Measurements from ENCODE around the gene FOXP1.

Gene FOXP1

DNA sequence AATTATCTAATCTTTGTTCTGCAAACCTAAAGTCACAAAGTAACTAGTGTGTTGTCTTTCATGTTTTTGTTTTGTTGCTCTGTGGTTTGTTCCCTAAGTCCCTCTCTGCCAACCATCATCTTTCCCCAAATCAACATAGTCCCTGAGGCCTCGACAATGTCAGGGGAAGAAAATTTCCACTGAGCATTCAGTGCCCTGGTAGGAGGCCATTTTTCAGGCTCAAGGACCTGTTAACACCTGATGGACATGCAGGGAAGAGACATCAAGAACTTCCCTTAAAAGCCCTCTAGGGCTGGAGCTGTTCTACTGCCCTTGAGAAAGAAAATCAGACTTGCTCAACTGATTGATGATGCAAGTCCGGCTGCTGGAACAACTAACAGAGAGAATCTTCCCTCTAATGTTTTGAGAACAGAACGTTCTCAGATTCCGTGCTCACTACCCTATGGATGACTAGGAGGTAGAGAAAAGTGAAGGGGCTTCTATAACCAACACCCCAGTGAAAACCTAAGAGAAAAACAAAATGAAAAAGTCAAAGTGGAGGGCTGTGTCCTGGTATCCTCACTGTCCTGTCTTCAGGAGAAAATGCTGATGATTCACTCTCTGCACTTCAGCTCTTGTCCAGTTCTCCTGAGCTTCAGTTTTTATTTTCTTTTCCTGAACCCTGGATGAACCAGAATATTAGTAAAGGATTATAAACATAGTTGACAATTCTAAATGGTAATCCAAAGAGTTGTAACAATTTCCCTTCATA, 373.1 kb downstream of the FOXP1 start:
- DNase-seq (ENCODE audit: low spot score), result no peak

DNA sequence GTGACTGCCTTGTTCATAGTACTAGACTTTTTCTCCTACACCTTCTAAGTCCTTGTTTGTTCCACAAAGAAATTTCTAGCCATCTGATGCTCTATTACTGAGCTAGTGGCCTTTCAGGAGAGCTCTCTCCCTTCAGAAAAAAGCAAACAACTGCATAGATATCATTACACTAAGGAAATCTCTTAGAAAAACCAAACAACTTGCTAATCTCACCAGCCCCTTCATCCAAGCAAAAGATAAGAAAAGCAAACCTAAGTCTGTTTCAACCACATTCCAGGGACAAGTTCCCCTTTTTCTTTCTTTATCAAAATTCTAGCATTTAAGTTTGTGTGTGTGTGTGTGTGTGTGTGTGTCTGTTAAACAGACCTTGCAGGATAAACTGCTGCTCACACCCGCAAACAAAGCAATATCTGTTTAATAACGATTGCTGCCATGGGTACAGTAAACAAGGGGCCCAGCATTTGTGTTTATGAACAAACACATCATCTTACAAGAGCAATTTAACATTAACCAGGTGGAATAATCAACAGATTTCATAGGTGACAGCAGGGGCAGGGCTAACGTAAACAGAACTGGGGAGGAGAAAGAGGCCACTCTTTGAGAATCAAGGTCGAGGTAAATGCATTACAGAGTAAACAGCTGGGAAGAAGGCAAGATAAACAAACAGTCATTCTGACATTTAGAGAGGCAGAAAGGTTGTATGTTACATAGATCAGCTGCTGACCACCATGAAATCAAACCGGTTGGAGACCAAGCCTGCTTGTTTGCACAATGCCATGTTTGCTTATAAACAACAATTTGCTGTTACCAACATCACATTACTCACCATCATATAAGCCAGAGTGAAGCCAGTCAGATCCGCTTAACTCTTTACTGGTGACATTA, 375.1 kb downstream of the FOXP1 start:
- no peak for DNase-seq (ENCODE audit: low spot score)

DNA sequence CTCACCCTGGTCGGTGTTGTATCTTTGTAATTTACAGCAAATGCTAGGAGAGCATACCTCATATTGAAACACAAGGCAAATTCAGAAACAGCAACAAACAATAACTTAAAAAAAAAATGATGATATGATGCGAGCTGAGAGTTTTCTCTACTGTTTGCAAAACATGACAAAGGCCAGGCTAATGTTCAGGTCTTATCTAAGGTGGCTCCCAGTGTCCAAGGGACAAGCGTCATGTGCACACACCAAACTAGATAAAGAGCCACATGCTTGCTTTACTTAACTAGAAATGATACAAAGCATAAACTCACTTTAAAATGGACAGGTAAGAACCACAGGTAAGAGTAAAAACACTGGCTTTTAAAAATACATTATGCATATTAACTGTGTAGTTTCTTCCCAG, 375.9 kb downstream of the FOXP1 start:
- DNase-seq (ENCODE audit: low spot score), result no peak

DNA sequence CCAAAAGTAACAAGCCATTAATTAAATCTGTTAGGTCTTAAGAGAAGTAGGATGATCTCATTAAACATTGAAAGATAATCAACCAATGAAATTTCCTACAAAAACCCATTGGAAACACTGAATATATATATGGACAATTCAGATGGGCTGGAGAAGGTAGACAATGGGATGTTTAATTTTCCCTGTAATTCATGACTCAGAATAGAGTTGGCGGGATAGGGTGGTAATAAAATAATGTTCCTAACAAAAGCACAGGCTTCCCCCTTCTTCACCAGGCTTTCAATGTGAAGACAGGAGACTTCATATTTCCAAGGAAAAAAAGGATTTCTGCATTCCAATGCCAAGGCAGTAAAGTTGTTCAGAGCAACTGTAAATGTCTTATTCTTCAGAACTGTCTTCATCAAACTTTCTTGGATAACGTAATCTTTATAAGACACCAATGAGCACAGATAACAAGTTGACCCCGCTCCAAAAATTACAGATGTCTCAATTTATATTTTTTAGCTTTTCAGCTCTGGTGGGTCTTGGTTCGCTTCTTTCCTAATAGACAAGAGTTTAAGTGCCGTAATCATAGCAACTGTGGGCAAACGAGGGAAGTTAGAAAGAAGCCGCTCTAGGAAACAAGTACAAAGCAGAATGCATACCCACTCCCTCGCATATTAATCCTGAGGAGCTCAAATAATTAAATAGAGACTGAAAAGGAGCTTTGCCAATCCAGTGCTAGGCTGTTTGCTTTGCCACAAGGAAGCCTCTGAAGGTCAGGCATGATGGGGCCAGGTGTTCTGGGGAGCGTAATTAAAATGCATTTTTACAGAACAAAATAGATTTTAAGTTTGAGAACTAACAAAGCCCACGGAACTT, 377.0 kb downstream of the FOXP1 start:
- no peak for DNase-seq (ENCODE audit: low spot score)

DNA sequence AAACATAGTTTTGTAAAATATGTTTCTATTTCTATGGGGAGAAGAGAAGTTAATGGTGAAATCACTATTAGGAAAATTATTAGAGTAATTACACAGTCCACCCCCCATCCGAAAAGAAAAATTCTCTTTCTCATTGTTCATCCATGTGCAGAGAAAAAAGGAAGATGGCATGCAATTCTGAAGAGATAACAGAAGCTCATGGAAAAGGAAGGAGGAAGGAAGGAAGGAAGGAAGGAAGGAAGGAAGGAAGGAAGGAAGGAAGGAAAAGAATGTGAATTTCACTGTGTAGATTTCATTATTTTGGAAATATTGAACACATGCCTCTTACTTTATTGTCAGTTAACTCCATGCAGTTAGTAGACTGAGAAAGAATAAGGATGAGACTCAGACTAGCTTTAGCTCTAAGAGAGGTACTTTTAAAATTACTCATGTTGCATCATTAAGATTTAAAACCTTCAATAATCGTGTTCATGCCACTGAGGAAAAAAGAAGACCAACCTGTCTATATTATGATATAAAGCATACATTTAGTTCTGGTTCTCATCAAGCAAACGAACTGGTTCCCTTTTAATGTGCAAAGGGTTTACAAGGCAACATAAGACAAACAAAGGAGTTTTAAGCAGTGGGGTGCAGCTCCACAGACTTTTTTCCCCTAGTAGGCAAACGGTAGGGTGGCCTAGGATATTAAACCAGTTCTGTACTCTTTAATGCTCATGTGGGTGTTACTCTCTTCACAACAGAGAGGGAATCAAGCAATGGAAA, 379.6 kb downstream of the FOXP1 start:
- no peak for DNase-seq (ENCODE audit: low spot score)

DNA sequence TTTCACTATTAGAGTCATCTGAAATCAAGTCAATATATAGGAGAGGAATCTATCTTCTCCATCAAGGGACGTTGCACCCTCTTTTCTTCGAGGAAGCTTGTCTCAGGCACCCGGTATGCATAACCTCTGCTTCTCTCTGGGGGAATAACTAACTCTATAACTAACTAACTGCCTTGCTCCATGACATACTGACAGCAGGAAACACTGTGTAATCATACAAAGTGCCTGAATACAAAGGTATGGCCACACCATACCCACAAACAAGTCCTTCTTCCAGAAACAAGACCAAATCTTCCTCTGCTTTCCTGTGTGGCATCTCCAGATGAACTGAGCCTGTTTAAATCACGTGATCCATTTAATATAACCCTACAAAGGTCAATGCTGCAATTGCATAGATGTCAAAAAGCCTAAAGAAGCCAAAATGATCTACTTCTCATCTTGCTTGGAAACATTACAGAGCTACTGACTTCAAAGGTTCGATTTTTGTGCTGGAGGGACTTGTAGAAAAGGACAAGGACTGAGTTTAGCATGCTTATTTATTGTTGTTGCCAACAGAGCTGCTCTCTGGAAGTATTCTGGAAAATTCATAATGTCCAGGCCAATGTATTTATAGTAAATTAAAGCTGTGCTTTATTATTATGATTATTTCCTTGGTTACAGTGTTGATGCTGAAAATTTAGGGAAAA, 380.5 kb downstream of the FOXP1 start:
- no peak for DNase-seq (ENCODE audit: low spot score)

DNA sequence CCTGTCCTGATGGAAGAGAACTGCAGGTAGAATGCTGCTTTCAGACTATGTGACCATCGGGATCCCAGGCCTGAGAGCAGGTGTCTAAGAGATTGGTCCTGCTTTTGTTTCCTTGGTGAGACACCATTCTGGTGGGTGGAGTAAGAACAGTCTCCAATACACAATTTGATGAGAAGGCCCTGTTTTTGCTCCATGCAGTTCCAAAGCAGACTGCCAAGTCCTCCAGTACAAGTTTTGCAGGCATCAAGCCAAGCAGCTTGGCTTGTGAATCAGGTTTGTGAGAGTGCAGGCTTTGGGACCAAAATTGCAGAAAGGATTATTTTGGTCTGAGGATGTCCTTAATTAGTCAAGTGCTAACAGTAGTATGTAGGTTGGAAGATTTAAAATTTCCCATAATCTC, 381.6 kb downstream of the FOXP1 start:
- DNase-seq (ENCODE audit: low spot score), result no peak

DNA sequence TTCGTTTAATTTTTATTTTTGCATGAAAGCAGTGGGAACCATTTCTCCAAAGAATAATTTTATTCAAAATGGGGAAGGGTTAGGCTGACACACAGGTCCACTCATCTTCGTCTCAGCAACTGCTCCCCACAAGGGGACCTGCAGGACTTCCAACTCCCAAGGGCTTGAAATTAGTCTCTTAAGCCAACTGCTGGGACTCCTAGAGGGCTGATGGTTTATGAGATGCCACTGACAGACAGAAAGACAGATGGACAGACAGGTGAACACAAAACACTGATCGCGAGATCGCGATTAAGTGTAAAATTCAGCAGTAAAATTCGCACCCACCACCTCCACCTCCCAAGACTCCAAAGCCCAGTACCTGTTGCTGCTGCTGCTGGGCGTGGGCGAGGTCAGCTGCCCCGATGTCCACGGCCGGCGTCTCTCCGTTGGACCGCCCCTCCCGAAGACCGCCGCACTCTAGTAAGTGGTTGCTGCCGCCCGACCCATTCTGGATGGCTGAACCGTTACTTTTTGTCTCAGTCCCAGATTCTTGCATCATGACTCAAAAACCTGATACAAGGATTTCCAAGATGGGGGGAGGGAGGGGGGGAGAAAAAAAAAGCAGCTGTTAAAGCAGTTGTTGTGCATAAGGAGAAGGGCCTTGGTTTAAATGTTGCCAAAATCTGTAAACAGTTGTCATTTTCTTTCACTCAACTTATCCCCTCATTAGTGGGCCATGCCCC, 385.5 kb downstream of the FOXP1 start:
- no peak for DNase-seq (ENCODE audit: low spot score)

DNA sequence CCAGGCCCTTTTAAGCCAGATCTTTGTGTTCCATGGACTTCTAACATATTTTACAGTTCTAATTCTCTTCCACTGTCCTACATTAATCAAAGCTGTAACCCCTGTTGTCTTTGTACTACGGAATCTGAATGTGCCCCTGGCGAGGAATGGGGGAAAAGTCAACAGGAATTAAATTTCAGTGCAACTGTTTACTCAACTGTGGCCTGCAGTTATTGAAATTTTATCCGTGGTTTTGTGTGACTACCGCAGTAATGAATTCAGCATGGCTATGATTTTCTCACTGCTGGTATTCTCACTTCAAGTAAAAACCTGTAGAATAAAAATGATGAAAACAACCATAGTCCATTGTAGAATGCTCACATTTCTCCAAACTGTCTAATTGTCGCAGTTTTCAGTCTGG, 388.0 kb downstream of the FOXP1 start:
- no peak for DNase-seq (ENCODE audit: low spot score)

DNA sequence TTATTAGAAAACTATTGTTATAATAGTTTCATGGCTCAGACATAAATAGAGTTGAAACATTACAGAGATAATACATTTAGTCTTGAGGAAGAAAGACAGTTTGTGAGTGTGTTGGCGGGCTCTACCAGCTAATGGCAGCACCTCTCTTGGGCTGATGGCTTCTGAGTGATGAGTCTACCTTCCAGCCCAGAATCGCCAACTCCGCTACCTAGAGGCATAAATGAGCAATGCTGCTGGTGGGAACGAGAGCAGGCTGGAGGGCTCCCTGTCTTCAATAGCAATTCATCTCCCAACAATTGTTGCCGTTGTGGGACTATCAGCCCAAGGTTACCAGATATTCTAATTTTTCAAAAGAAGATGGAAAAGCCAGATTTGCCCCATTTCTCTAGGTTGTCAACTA, 388.7 kb downstream of the FOXP1 start:
- no peak for DNase-seq (ENCODE audit: low spot score)

DNA sequence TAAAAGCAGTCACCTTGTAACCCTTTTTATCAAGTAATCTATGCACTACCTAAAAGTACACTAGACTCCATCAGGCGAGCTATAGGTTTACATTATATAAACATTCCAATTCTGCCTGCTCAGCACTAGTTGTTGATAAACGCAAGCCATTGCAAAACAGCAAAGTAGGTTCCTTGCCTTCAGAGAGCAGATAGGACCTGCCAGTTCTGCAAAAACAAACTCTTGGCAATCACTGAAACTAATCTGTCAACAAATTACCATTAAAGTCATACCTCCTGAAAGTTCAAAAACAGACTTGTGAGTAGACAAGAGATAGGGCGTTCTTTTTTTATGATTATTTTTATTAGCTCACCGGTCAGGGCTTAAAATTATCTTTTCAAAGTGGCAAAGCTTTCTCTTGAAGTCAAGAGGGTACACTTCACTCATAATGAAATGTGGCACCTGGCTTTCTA, 392.5 kb downstream of the FOXP1 start:
- DNase-seq (ENCODE audit: low spot score), result no peak

DNA sequence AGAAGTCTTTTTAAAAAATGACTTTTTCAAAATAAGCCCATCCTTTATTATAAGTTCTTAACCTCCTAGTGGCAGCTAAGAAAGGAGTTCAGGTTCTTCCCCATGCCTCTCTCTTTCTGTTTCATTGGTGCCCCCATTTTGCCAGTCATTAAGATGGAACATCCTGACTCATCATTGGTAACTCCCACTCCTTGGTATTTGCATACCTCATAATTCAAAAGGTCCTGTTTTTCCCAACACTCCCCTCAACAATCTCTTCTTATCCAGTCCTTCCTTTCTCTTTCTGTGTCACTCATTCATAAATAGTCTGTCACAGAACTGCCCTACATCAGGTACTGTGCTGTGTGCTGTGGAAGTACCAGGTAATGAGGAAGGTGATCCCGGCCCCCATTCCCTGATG, 394.0 kb downstream of the FOXP1 start:
- DNase-seq (ENCODE audit: low spot score), result no peak

DNA sequence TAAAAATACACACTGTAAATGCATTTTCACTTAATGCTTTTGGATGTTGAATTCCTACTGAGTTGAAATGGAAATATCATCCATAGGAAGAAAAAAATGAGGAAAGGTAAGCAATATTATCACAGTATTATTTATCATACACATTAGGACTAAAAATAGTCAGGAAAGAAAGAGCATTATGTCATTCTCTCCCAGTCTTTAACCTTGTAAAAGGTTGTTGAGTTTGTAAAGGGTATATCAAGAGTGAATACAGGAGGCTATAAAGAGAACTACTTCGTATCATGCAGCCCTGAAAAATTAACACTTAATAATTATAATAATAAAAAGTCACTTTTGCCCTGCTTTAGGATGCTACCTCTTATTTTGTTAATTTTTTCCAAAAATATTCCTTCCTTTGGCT, 395.8 kb downstream of the FOXP1 start:
- no peak for DNase-seq (ENCODE audit: low spot score)

DNA sequence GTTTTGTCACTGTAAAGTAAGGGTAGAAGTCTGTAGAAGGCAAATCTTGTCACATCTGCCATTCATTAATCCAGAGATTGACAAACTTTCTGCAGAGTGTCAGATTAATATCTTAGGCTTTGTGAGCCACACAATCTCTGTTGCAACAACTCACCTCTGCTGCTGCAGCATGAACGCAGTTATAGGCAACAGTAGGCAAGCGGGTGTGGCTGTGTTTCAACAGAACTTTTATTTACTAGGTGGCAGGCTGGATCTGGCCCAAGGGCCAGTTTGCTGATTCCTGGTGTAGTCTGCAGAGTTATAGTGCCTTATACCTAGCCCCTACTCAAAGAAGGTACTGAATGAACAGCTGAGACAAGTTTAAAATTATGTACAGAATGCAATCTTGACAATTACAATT, 396.7 kb downstream of the FOXP1 start:
- DNase-seq (ENCODE audit: low spot score), result no peak

DNA sequence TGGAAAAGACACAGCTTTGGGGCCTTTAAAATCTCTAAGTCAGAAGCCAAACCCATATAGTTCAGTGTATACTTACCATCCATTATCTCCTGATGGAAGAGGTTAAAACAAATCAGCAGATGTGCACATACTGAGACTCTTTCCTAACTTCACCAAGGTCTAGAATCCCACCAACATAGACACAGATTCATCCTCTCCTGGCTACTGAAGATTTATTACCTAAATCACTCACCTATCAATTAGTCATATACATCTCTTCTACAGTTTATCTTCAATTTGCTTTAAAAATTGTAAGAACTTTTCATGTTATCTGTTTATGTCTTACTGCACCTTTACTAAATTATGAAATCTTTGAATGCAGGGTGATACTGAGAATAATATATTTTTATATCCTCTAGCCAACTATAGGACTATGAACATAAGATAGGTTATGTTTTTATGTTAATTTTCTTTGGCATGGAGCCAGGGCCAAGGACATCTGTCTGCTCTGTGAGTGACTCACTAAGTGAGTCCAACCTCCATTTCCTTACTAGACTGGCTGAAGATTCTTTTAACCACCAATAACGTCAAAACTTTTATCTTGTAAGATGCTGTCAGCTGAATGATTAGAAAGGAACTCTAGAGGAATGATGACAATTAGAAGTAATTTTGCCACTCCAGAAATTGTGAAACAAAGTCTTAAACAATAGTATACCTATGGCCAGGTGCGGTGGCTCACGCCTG, 397.6 kb downstream of the FOXP1 start:
- peak; percentile 64 for DNase-seq (ENCODE audit: low spot score)

DNA sequence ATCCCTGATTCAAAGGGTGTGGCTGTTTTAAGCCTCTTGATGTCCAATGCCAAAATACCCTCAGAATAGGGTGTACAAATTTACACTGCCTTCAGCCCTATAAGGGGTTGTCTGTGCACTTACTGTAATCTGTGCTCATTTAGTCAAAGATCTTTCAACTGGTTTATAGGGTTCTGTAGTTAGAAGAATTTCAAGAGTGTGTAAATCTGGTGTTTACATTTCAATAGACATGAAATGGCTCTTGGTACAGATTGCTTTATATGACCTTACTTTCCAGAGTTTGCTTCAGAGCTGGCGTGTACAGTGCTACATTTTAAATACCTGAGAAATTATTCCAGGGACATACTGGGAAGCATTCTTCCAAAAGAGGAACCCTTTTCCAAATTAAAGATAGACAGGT, 399.3 kb downstream of the FOXP1 start:
- DNase-seq (ENCODE audit: low spot score), result no peak

DNA sequence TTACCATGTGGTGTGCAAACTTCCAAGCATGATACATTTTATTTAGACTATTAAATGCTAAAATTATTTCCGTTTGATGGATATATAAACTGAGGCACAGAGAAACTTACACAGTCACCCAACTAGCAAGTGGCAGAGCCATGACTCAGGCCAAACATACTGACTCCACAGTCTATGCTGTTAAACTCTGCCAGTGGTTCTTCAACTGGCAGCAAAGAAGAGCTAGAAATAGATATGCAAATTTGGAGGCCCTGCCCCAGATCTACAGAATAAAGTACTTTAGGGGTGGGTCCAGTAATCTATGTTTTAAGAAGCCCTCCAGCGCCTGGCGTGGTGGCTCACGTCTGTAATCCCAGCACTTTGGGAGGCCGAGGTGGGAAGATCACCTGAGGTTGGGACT, 400.0 kb downstream of the FOXP1 start:
- DNase-seq (ENCODE audit: low spot score), result no peak

DNA sequence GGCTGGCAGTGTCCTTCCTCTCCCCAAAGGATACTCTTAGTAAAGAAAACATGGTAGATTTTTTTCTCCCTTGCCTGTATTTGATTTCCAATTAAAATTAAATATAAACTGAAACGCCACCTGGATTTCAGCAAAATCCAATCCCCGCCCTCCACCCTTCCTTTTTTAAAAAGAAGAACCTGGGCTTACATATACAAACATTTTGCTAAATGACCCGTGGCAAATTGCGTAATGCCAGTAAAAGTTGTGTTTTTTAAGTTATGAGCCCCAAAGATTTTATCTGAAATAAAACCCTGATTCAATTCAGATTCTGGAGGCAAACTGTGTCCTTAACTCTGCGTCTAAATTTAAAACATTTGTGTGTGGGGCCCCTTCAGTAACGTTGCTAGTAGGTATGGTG, 403.0 kb downstream of the FOXP1 start:
- no peak for DNase-seq (ENCODE audit: low spot score)

DNA sequence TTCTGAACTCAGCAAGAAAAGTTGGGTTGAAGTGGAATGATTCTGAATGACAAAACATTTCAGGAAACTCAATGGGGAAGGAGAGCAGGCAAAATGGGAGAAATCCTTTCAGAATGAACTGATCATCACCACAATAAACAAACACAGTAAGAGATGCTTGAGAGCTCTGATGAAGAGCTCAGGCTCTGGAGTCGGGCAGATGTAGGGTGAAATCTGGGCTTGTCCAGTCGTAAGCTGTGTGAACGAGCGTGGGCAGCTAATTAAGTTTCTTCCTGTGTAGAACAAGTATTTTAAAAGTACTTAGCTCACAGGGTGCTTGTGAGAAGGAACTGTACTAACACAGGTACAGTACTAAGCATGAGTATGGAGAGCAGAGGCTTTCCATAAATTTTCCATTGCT, 406.2 kb downstream of the FOXP1 start:
- DNase-seq (ENCODE audit: low spot score), result no peak

DNA sequence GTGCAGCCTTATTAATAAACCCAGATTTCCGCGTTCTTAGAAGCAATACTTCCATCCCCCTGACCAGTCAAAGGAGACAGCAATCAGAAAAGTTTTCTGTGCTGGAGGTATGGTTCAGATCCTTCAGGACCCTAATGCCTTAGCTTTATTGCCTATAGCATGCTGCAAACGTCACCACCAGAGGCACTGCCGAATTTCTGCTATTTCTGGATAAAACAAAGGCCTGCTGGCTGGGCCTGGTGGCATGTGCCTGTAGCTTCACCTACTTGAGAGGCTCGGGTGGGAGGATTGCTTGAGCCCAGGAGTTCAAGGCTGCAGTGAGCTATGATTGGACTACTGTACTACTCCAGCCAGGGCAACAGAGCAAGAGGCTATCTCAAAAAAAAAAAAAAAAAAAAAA, 407.2 kb downstream of the FOXP1 start:
- DNase-seq (ENCODE audit: low spot score), result no peak

All from CD4-positive, alpha-beta T cell treated with Interleukin-15 for 4 hours (primary cell).